Tibial nerve (tissue), 4 donors: ENCODE results near the gene RNF220.

ENCODE experiments used
- EP300 ChIP-seq, 2 donors: sonication (generic); formaldehyde crosslinking; IDR thresholded peaks; one replicate each; pipeline ENCODE4 v1.6.1; 2017; ENCODE audit warnings: antibody characterized with exemption in 2 of 2, mild to moderate bottlenecking in 1 of 2
- POLR2A ChIP-seq, 2 donors: fragments of 450-650 bp; IDR thresholded peaks; one replicate each; pipeline ENCODE4 v1.6.1; 2017; ENCODE audit warnings: antibody characterized with exemption in 2 of 2, mild to moderate bottlenecking in 2 of 2, moderate library complexity in 2 of 2
- TF ChIP-seq, protein P1 (sequence below), 5 experiments: fragments of 200-600 bp in 3 of 5; fragments of 450-650 bp in 2 of 5; sonication (generic) in 3 of 5; IDR thresholded peaks; one replicate each; pipeline ENCODE4 v1.5.1; 2016 to 2019; ENCODE audit warnings: antibody characterized with exemption in 5 of 5, mild to moderate bottlenecking in 3 of 5, moderate library complexity in 2 of 5

- TF ChIP-seq POLR2A (IDR thresholded peaks at IDR 0.05) (no peak), EP300 (IDR thresholded peaks at IDR 0.05) (no peak)
- TF ChIP-seq, protein P1, sequence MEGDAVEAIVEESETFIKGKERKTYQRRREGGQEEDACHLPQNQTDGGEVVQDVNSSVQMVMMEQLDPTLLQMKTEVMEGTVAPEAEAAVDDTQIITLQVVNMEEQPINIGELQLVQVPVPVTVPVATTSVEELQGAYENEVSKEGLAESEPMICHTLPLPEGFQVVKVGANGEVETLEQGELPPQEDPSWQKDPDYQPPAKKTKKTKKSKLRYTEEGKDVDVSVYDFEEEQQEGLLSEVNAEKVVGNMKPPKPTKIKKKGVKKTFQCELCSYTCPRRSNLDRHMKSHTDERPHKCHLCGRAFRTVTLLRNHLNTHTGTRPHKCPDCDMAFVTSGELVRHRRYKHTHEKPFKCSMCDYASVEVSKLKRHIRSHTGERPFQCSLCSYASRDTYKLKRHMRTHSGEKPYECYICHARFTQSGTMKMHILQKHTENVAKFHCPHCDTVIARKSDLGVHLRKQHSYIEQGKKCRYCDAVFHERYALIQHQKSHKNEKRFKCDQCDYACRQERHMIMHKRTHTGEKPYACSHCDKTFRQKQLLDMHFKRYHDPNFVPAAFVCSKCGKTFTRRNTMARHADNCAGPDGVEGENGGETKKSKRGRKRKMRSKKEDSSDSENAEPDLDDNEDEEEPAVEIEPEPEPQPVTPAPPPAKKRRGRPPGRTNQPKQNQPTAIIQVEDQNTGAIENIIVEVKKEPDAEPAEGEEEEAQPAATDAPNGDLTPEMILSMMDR (IDR thresholded peaks at IDR 0.05), result no peak
These were observed 38.6 kb upstream of the RNF220 start for GRCh38 chr1:44366371-44366975.
